CD1c-positive myeloid dendritic cell (primary cell): ENCODE data around the gene SERPINI2.
"Not testable (repeated sequence)": the region's sequence is repeated elsewhere in the genome, so short reads cannot be mapped to it uniquely, and the experiment has no call there.

Source experiments
- DNase-seq: peaks from one replicate; pipeline ENCODE4 v3.0.0-alpha.2; 2016; ENCODE audit errors: extremely low spot score

The SERPINI2 gene

GRCh38 chr3:167450195-167450594, 23.6 kb downstream of the SERPINI2 start:
- peak; percentile 15 for DNase-seq

- no peak for DNase-seq
These were observed 28.4 kb downstream of the SERPINI2 start for GRCh38 chr3:167445491-167445890.

GRCh38 chr3:167441256-167441655, 32.6 kb downstream of the SERPINI2 start:
- peak; percentile 11 for DNase-seq

GRCh38 chr3:167437428-167438139, 36.3 kb downstream of the SERPINI2 start:
- no peak for DNase-seq

- not testable (repeated sequence) for DNase-seq
These were observed 46.9 kb downstream of the SERPINI2 start for GRCh38 chr3:167426962-167427361.

- not testable (repeated sequence) for DNase-seq
These were observed 51.4 kb downstream of the SERPINI2 start for GRCh38 chr3:167422396-167422795.

- DNase-seq: no peak
These were observed 64.2 kb downstream of the SERPINI2 start for GRCh38 chr3:167409611-167410010.

GRCh38 chr3:167406876-167407492, 66.9 kb downstream of the SERPINI2 start:
- peak; percentile 43 for DNase-seq

GRCh38 chr3:167397826-167398225, 76.0 kb downstream of the SERPINI2 start:
- no peak for DNase-seq

- DNase-seq: no peak
These were observed 77.8 kb downstream of the SERPINI2 start for GRCh38 chr3:167396075-167396474.

- DNase-seq: no peak
These were observed 79.8 kb downstream of the SERPINI2 start for GRCh38 chr3:167394003-167394402.
